ENCODE data around the gene GYS2.

Gene GYS2

GRCh38 chr12:21561158-21561557 is 43.5 kb downstream of the GYS2 start:
- TF ChIP-seq SPI1 (IDR thresholded peaks at IDR 0.05; ENCODE audit: low read depth, low read length) (no peak), POLR2A (IDR thresholded peaks at IDR 0.05; ENCODE audit: low read depth, low read length) (no peak), POU2F2 (IDR thresholded peaks at IDR 0.05; ENCODE audit: low read depth, low read length) (no peak), POLR2AphosphoS5 (IDR thresholded peaks at IDR 0.05; ENCODE audit: low read depth, low read length) (no peak), TAF1 (IDR thresholded peaks at IDR 0.05; ENCODE audit: low read depth, low read length) (no peak), PAX5 (IDR thresholded peaks at IDR 0.05; ENCODE audit: insufficient read depth, low read length, severe bottlenecking) (no peak)
- FAIRE-seq (no peak), DNase-seq (ENCODE audit: insufficient read length, low spot score) (no peak)

GRCh38 chr12:21559855-21560569 is 44.6 kb downstream of the GYS2 start:
- DNase-seq (ENCODE audit: insufficient read length, low spot score), result no peak
- FAIRE-seq, result no peak
- no peak for TF ChIP-seq SPI1 (IDR thresholded peaks at IDR 0.05; ENCODE audit: low read depth, low read length)
- no peak for TF ChIP-seq TAF1 (IDR thresholded peaks at IDR 0.05; ENCODE audit: low read depth, low read length)
- no peak for TF ChIP-seq POLR2AphosphoS5 (IDR thresholded peaks at IDR 0.05; ENCODE audit: low read depth, low read length)
- TF ChIP-seq POU2F2 (IDR thresholded peaks at IDR 0.05; ENCODE audit: low read depth, low read length), result no peak
- TF ChIP-seq POLR2A (IDR thresholded peaks at IDR 0.05; ENCODE audit: low read depth, low read length), result no peak
- no peak for TF ChIP-seq PAX5 (IDR thresholded peaks at IDR 0.05; ENCODE audit: insufficient read depth, low read length, severe bottlenecking)

- TF ChIP-seq POLR2AphosphoS5 (IDR thresholded peaks at IDR 0.05; ENCODE audit: low read depth, low read length), result no peak
- TF ChIP-seq POU2F2 (IDR thresholded peaks at IDR 0.05; ENCODE audit: low read depth, low read length), result no peak
- TF ChIP-seq TAF1 (IDR thresholded peaks at IDR 0.05; ENCODE audit: low read depth, low read length), result no peak
- TF ChIP-seq POLR2A (IDR thresholded peaks at IDR 0.05; ENCODE audit: low read depth, low read length), result no peak
- no peak for TF ChIP-seq SPI1 (IDR thresholded peaks at IDR 0.05; ENCODE audit: low read depth, low read length)
- no peak for TF ChIP-seq PAX5 (IDR thresholded peaks at IDR 0.05; ENCODE audit: insufficient read depth, low read length, severe bottlenecking)
- no peak for FAIRE-seq
- DNase-seq (ENCODE audit: insufficient read length, low spot score), result no peak
Observed at GRCh38 chr12:21558100-21558679, 46.5 kb downstream of the GYS2 start.

- FAIRE-seq (no peak), DNase-seq (ENCODE audit: insufficient read length, low spot score) (no peak)
- TF ChIP-seq PAX5 (IDR thresholded peaks at IDR 0.05; ENCODE audit: insufficient read depth, low read length, severe bottlenecking) (no peak), POLR2AphosphoS5 (IDR thresholded peaks at IDR 0.05; ENCODE audit: low read depth, low read length) (no peak), POU2F2 (IDR thresholded peaks at IDR 0.05; ENCODE audit: low read depth, low read length) (no peak), TAF1 (IDR thresholded peaks at IDR 0.05; ENCODE audit: low read depth, low read length) (no peak), SPI1 (IDR thresholded peaks at IDR 0.05; ENCODE audit: low read depth, low read length) (no peak), POLR2A (IDR thresholded peaks at IDR 0.05; ENCODE audit: low read depth, low read length) (no peak)
Observed at GRCh38 chr12:21553329-21553675, 51.3 kb downstream of the GYS2 start.

- DNase-seq (ENCODE audit: insufficient read length, low spot score) (no peak), FAIRE-seq (no peak)
- no peak for TF ChIP-seq POU2F2 (IDR thresholded peaks at IDR 0.05; ENCODE audit: low read depth, low read length)
- TF ChIP-seq POLR2A (IDR thresholded peaks at IDR 0.05; ENCODE audit: low read depth, low read length), result no peak
- no peak for TF ChIP-seq TAF1 (IDR thresholded peaks at IDR 0.05; ENCODE audit: low read depth, low read length)
- no peak for TF ChIP-seq SPI1 (IDR thresholded peaks at IDR 0.05; ENCODE audit: low read depth, low read length)
- no peak for TF ChIP-seq POLR2AphosphoS5 (IDR thresholded peaks at IDR 0.05; ENCODE audit: low read depth, low read length)
- no peak for TF ChIP-seq PAX5 (IDR thresholded peaks at IDR 0.05; ENCODE audit: insufficient read depth, low read length, severe bottlenecking)
Observed at GRCh38 chr12:21552635-21553328, 51.9 kb downstream of the GYS2 start.

- no peak for TF ChIP-seq SPI1 (IDR thresholded peaks at IDR 0.05; ENCODE audit: low read depth, low read length)
- TF ChIP-seq PAX5 (IDR thresholded peaks at IDR 0.05; ENCODE audit: insufficient read depth, low read length, severe bottlenecking), result no peak
- TF ChIP-seq TAF1 (IDR thresholded peaks at IDR 0.05; ENCODE audit: low read depth, low read length), result no peak
- no peak for TF ChIP-seq POLR2A (IDR thresholded peaks at IDR 0.05; ENCODE audit: low read depth, low read length)
- TF ChIP-seq POLR2AphosphoS5 (IDR thresholded peaks at IDR 0.05; ENCODE audit: low read depth, low read length), result no peak
- FAIRE-seq (no peak), DNase-seq (ENCODE audit: insufficient read length, low spot score) (no peak)
Observed at GRCh38 chr12:21551841-21552465, 52.7 kb downstream of the GYS2 start.

GRCh38 chr12:21547437-21547836 is 57.2 kb downstream of the GYS2 start:
- DNase-seq (ENCODE audit: insufficient read length, low spot score), result no peak
- FAIRE-seq, result no peak
- TF ChIP-seq POU2F2 (IDR thresholded peaks at IDR 0.05; ENCODE audit: low read depth, low read length) (no peak), TAF1 (IDR thresholded peaks at IDR 0.05; ENCODE audit: low read depth, low read length) (no peak), POLR2A (IDR thresholded peaks at IDR 0.05; ENCODE audit: low read depth, low read length) (no peak), PAX5 (IDR thresholded peaks at IDR 0.05; ENCODE audit: insufficient read depth, low read length, severe bottlenecking) (no peak), SPI1 (IDR thresholded peaks at IDR 0.05; ENCODE audit: low read depth, low read length) (no peak), POLR2AphosphoS5 (IDR thresholded peaks at IDR 0.05; ENCODE audit: low read depth, low read length) (no peak)

- no peak for FAIRE-seq
- TF ChIP-seq SPI1 (IDR thresholded peaks at IDR 0.05; ENCODE audit: low read depth, low read length) (no peak), PAX5 (IDR thresholded peaks at IDR 0.05; ENCODE audit: insufficient read depth, low read length, severe bottlenecking) (no peak), TAF1 (IDR thresholded peaks at IDR 0.05; ENCODE audit: low read depth, low read length) (no peak), POLR2A (IDR thresholded peaks at IDR 0.05; ENCODE audit: low read depth, low read length) (no peak), POLR2AphosphoS5 (IDR thresholded peaks at IDR 0.05; ENCODE audit: low read depth, low read length) (no peak), POU2F2 (IDR thresholded peaks at IDR 0.05; ENCODE audit: low read depth, low read length) (no peak)
- no peak for DNase-seq (ENCODE audit: insufficient read length, low spot score)
Observed at GRCh38 chr12:21546716-21547115, 57.9 kb downstream of the GYS2 start.

GRCh38 chr12:21545557-21545956 is 59.1 kb downstream of the GYS2 start:
- DNase-seq (ENCODE audit: insufficient read length, low spot score) (no peak), FAIRE-seq (no peak)
- TF ChIP-seq PAX5 (IDR thresholded peaks at IDR 0.05; ENCODE audit: insufficient read depth, low read length, severe bottlenecking) (no peak), POLR2AphosphoS5 (IDR thresholded peaks at IDR 0.05; ENCODE audit: low read depth, low read length) (no peak), SPI1 (IDR thresholded peaks at IDR 0.05; ENCODE audit: low read depth, low read length) (no peak), POU2F2 (IDR thresholded peaks at IDR 0.05; ENCODE audit: low read depth, low read length) (no peak), POLR2A (IDR thresholded peaks at IDR 0.05; ENCODE audit: low read depth, low read length) (no peak), TAF1 (IDR thresholded peaks at IDR 0.05; ENCODE audit: low read depth, low read length) (no peak)

Measured in GM12891 (cell line).